GM19372 (cell line): ENCODE measurements around the gene SSRP1.
"Not testable (repeated sequence)": the region's sequence is repeated elsewhere in the genome, so short reads cannot be mapped to it uniquely, and the experiment has no call there.

ENCODE experiments used
- ATAC-seq: cut with Tn5 transposase; IDR thresholded peaks from one replicate; pipeline ENCODE4 v1.9.1; 2021; ENCODE audit warnings: mild to moderate bottlenecking, low read depth, moderate library complexity; ENCODE audit not compliant: unreplicated experiment

The SSRP1 gene, protein sequence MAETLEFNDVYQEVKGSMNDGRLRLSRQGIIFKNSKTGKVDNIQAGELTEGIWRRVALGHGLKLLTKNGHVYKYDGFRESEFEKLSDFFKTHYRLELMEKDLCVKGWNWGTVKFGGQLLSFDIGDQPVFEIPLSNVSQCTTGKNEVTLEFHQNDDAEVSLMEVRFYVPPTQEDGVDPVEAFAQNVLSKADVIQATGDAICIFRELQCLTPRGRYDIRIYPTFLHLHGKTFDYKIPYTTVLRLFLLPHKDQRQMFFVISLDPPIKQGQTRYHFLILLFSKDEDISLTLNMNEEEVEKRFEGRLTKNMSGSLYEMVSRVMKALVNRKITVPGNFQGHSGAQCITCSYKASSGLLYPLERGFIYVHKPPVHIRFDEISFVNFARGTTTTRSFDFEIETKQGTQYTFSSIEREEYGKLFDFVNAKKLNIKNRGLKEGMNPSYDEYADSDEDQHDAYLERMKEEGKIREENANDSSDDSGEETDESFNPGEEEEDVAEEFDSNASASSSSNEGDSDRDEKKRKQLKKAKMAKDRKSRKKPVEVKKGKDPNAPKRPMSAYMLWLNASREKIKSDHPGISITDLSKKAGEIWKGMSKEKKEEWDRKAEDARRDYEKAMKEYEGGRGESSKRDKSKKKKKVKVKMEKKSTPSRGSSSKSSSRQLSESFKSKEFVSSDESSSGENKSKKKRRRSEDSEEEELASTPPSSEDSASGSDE

DNA sequence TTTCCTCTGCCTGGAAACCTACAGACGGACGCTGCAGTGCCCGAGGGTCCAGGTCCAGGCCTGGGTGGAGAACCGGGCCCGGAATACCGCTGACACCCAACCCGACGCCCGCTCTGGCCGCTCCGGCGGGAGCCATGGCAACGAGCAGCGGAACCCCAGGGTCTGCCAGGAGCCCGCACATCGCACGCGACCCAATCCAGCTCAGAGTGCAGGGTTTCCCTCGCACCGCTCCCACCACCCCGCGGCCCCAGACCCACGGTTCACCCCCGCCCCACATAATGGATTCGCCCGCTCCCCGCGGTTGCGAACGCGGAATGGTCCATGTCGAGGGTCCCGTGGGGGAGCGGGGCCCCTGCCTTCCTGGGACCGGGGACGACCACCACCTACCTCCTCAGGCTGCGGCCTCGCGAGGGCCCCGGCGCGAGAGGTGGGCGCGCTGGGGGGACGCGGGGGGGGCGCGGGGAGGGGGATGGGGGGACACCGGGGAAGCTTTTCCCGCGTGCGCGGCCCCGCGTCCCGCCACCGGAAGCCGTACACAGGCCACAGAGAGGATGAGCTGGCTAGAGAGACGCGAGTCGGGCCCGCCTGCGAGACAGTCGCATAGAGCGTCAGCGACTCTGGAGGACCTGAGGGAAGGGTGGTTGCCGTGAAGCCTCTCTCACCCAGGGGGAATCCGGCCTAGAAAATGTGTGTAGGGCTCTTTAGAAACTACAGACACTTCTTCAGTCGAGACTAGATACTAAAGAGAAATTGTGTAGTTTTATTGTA is at the start of gene SSRP1:
Gene SSRP1, minus strand, starts transcription at position 550 of the 768 bp plus-strand sequence. CDS start 771 bp downstream, outside the sequence.
- ATAC-seq = peak; percentile 100

DNA sequence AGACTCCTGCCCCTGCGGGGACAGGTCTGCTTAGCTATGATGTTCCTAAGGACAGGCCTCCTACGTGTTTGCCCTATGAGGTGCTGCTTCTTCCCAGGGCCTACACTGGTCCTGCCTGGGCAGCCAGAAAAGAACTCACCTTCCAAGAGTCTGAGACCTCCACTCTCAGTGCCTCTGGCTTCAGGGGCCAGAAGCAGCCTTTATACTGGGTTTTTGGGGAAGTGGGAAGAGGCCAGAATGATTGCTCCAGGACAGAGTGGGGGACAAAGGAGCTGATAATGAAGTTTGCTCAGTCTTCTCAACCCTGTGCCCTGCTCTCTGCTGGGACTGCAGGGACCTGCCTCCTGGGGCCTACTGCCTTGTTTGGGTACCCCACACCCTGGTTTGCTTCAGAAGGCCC is 45.3 kb upstream of the SSRP1 start, which contains the start of gene PRG3:
Gene PRG3, minus strand, starts transcription at position 176 of the 400 bp plus-strand sequence. CDS start 442 bp downstream, outside the sequence.
- ATAC-seq = no peak

DNA sequence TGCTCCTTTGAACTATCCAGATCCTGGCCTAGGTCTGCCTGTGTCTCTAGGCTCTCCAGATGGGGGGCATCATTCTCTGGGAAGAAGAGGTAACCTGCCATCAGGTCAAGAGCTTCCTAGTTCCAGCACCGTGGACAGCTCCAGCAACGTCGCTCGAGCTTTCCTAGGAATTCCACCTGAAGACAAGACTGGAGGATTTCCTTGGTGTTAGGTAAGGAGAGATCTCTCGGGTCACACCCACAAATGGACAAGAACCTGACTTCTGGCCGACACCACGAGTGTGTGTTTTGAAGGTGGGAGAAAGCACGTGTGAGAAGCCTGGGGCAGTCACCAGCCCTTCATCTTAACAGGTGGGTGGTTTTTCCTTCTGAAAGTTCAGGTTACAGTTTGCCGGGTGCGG is 44.0 kb upstream of the SSRP1 start:
- no peak for ATAC-seq

DNA sequence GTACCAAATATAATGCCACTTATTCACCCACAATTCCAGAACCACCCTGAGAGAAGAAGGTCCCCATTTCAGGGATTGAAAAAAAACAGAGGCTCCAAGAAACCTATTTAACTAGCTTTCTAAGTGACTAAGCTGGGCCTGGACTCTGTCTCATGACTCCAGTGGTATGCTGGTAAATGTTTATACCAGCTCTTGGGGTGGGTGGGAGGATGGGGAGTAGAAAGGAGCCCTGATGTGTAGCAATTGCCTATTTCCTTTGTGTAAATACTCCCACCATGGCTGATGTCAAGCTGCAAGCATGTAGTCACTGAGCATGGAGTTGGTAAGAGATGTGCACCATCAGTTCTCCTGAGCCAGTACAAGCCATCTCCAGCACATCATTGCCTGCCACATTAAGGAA is 42.5 kb upstream of the SSRP1 start:
- ATAC-seq = no peak

DNA sequence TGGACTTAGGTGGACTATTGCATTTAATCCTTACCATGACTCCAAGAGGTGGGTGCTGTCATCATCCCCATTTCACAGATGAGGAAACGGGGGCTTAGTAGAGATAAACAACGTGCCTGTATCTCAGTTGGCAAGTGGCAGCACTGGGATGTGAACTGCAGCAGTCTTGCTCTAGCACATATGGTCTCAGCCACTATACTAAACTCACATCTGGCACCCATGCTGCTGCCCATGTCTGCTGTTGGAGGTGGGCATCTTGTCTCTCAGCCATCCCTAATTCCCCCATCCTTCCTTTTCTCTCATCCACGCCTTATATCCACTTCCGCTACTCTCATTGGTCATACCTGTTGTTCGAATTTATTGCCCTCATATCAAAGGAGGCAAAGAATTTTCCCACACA is 41.4 kb upstream of the SSRP1 start:
- ATAC-seq = no peak

DNA sequence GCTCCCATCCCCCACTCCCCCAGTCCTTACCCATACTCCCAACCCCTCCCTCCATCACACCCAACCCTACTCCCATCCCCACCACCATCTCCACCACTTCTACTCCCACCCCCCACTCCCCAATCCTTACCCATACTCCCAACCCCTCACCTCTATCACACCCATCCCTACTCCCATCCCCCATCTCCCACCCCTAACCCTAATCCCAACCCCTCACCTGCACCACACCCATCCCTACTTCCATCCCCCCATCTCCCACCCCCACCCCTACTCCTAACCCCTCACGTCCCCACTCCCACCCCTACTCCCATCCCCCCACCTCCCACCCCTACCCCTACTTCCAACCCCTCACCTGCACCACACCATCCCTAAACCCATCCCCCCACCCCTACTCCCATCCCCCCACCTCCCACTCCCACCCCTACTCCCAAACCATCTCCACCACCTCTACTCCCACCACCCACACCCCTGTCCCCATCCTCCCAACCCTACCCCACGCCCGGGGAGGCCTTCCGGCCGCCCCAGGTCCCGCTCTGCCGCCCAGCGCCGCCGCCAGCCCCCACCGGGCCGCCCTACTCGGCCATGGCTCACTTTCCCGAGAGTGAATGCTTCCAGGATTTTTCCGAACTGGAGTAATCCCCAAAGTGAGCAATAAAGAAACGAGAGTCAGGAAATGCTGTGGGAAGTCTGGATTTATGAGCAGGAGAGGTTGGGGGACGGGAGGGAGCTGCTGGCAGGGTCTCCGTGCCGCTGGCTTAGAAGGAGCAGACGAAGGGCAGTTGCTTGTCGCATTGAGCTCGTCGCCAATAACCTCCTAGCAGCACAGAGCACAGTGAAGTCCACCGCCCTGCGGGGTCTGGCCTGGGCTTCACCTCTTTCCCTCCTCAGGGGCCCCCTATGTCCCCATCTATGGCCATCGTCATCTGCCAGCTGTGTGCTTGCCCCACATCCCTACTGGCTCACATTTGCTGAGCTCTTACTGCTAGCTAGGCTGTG is 40.7 kb upstream of the SSRP1 start:
- no peak for ATAC-seq

DNA sequence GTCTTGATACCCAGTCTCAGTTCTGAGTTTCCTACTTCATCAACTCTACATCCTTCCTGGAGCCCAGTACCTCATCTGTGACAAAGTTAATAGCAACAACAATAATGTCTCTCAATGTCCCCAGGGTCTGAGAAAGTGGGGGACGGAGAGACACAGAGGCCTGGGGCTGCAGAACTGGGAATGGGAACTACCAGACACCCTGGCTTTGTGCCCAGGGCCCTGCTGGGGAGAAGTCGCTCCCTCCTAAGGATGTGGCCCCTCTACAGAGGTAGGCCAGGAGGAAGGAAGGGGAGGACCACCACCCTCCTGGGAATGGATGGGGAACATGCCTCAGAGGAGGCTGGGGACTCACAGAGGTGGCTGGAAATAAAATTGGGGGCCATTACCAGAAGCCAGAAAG is 39.8 kb upstream of the SSRP1 start:
- ATAC-seq = no peak

DNA sequence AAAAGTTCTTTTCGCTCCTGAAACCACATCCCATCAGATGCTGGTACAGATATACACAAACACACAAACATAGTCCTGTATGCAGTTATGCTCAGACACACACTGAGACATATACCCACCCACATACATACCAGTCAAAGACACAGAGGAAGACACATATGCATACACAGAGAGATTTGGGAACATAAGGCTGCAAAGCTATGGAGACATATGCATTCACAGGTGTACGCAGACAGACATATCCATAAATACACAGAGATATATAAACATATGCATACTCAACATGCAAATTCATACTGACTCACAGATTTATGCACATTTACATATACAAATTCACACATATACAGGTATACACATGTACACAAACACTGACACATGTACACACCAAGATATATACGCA is 39.3 kb upstream of the SSRP1 start:
- ATAC-seq = no peak

DNA sequence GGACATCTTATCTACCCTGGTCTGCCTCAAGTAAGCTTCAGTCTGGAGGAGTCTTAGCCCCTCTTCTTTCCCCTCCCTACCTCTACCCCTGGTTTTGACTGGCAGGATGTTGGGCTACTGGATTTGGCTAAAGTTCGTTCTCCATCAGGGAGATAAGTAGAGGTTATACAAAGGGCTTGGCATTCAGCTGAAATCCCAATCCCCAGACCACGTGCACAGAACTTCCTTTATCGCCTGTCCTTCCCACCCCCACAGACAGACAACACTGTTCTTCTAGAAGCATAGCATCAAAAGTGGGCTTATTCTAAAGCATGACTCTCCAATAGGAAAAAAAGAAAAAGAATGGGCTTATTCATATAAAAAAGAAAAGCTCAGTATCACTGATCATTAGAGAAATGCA is 37.5 kb upstream of the SSRP1 start:
- ATAC-seq = no peak

DNA sequence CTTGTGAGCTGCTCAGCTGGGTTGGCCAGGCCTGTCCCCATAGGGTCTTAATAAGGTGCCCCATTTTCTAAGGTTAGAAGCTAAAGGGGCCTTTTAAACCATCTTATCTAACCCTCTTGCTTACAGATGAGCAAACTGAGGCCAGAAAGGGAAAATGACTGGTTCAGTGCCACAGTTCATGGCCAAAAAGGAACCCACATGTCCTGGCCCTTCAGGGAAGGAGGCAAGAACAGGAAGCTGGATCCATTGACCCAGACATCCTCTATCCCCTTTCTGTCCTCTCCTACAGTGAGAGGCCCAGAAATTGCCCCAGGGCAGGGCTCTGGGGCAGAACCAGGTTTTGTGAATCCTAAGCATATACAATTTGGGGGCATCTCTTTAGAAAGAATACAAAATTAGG is 35.2 kb upstream of the SSRP1 start:
- no peak for ATAC-seq

DNA sequence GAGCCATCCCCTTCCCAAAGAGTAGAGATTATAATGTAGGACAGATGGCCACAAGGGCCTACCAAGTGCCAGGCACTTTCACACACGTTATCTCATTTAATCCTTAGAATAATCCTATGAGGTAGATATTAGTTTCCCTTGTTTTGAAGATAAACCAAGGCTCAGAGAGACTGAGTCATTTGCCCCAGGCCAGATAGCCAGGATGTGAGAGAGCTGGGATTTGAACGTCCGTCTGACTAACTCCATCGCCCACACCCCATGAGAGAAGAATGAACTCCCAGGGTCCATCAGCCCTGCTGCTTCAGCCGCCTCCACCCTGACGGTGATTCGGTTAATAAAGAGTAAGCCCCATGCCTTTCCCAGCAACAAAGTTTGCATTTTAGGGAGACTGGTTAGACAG is 34.6 kb upstream of the SSRP1 start:
- no peak for ATAC-seq

DNA sequence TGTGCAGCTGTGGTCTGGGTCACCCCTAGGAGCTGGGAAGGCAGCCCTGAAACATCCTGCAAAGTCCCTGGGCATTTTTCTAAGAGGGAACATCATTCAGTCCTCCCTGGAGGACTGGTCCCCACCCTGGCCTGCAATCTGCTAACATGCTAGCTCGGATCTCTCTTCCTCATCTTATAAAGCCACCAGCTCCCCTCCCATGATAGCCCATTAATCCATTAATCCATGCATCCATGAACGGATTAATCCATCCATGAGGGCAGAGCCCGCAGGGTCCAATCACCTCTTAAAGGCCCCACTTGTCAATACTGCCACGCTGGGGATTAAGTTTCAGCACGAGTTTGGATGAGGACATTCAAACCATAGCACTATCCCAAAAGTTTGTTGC is 33.1 kb upstream of the SSRP1 start:
- ATAC-seq = no peak

DNA sequence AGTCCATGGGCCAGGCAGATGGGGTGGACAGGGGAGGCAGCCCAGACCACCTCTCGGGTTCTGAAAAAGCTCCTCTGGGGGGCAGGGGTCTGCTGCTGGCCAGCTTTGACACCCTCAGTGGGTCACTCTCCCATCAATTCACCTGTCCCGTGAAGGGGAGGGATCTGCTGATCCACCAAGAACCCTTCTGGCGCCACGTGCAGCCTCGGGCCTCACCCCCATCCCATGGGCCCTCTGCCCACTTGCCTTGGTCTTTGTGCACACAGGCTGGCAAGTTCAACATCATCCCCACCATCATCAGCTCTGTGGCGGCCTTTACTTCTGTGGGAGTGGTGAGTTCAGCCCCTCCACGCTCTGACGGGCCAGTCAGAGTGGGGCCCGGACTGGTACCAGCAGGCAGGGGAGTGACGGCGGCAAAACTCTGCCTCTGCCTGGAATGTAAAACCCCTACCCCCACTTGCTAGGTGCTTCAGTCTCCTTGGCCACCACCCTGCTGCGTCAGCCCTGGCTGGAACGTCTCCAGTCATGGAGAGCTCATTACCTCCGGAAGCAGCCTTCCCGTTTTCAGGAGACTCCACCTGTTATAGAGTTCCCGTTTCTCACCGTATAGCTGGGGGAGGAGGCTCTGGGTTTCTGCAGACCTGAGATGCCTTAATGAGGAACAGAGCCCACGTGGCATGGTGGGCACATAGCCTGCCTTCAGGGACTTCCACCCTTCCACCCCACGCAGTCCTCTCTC is 32.6 kb upstream of the SSRP1 start:
- no peak for ATAC-seq

DNA sequence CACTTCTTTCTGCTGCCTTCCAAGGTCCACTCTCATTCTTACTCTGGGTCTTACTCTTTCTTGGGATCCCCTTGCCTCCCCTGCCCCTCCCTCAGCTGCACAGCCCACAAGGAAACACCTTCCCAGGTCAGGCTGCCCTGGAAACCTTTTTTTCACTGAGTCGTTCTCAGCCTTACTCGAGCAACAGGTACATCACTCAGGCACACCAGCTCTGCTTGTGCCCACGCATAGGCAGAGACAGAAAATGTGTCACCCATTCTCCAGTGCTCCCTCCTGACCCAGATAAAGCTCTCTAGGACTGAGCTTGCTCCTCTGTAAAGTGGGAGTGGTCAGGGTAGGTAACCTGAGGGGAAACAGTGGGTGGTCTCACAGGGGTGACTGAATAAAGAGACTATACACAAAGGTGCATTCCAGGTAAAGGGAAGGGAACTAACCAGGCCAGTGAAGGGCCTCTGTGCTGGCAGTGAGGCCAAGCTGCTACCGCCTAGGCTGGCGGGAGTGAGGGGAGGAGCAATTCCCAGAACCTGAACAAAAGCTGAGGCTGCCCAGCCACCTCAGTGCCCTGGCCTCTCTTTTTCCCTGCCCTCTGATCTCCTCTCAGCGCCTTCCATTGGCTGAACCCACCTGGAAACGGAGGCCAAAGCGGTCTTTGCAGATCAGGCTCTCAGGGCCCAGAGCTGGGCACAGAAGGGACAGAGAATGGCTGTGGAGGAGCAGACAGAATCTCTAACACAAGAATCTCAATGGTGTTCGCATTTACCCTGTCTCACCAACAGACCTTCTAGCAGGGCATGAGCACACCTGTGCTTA is 29.4 kb upstream of the SSRP1 start:
- ATAC-seq = no peak

DNA sequence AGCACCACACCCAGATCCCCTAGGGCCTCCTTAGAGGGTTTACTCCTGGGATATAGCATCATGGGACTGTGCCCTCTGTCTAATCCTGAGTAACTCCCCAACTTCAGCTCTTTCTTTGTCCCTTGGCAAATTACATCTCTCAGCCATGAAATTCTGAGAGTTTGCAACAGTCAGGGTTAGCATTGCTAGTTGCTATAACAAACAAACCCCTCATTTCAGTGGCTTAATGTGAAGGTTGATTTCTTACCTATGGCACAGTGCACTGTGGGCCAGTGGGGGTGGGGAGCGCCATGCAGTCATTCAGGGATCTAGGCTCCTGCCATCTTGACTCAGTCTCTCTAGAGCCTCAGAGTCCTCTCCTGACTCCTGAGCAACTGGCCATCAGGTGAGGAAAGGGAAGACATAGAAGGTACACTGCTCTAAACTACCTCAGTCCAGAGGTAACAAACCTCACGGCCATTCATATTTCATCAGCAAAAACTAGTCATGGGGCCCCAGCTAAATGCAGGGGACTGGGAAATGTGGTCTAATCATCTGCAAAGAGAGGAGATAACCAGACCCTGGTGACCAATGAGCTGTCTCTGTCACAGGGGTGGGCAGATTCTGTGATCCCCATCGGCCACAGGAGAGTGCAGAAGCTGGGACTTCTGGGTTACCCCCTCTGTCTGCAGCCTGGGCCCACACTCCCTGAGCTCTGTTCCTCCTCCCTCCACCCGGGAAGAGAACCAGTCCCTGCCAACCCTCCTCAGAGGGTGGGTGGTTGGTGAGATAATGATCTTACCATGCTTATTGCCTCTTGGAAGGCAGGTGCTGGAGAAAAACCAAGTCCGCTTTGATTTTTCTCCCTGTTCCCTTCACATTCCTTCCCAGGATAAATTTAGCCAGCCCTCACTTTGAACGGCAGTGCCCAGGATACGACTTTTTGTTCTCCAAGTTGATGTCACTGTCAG is 27.7 kb upstream of the SSRP1 start:
- ATAC-seq = no peak

DNA sequence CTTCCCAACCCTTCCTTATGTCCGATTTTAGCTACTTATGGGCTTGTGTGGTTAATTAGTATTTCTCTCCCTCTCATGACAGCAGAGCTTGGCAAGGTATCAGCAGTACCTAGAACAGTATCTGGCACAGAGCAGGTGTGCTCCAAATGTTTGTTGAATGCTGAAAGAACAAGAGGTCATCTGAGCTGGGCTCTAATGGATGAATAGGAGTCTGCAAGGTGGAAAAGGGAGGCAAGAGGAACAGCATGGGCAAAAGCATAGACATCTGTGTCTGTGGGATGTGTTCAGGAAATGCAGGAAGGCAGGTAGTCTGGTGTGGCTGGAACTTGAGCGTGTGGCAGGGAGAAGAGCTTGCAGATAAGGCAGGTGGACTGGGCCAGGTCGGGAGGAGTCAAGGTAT is 26.2 kb upstream of the SSRP1 start:
- ATAC-seq = no peak

DNA sequence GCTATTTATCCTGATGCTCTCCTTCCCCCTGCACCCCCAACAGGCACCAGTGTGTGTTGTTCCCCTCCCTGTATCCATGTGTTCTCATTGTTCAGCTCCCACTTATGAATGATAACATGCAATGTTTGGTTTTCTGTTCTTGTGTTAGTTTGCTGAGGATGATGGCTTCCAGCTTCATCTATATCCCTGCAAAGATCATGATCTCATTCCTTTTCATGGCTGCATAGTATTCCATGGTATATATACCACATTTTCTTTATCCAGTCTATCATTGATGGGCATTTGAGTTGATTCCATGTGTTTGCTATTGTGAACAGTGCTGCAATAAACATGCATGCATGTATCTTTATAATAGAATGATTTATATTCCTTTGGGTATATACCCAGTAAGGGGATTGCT is 25.7 kb upstream of the SSRP1 start:
- ATAC-seq = not testable (repeated sequence)
